Measurements from ENCODE around the gene RNF6.

The RNF6 gene

DNA sequence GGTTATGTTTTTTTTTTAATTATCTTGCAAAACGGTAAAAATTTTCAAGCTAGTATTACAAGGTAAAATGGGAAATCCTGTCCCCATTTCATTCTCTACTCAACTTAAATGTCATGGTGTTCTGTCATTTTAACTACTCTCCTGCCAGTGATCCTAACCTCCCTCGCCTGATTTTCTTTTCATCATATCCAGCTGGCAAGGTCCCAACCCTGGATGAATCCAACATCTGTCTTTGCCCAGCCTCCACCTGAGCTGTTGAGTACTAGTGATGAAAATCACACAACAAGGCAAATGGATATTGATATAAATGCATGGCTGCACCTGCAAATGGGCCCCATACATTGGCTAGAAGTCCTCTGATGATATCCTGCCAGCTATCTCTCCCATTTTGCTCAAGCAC, 24.9 kb upstream of the RNF6 start:
- H3K9me3 Mint-ChIP-seq = no peaks in the 10 kb centered on the region
- no peaks in the 10 kb centered on the region for H3K4me1 Mint-ChIP-seq (ENCODE audit: low read depth)
- no peak for DNase-seq
- no peak overlapping the region for H3K4me3 Mint-ChIP-seq
- H3K27me3 Mint-ChIP-seq = peaks cover 7% of the 10 kb centered on the region
- no peak overlapping the region for H3K27ac Mint-ChIP-seq
- H3K36me3 Mint-ChIP-seq (ENCODE audit: low read depth) = no peaks in the 10 kb centered on the region

DNA sequence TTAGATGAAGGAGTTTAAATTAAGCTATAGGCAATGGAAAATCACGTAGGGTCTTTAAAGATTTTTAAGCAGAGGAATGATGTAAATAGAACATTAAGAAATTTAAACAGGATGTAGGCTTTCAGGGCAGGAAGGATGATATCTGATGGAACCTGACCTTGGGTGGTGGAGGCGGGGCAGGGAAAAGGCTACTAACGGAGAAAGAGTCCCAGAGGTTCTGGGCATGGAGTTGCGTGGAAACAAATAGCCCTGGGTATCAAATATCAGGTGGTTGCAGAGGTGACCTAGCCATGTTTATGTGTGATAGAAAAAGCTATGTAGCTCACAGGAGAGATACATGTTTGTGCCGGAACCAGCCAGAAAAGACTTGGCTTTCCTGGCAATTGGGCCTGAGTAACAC, 24.0 kb upstream of the RNF6 start:
- H3K36me3 Mint-ChIP-seq (ENCODE audit: low read depth) = no peaks in the 10 kb centered on the region
- no peaks in the 10 kb centered on the region for H3K4me1 Mint-ChIP-seq (ENCODE audit: low read depth)
- no peak for DNase-seq
- H3K4me3 Mint-ChIP-seq = no peak overlapping the region
- no peaks in the 10 kb centered on the region for H3K9me3 Mint-ChIP-seq
- H3K27me3 Mint-ChIP-seq = peaks cover 9% of the 10 kb centered on the region
- H3K27ac Mint-ChIP-seq = no peak overlapping the region

DNA sequence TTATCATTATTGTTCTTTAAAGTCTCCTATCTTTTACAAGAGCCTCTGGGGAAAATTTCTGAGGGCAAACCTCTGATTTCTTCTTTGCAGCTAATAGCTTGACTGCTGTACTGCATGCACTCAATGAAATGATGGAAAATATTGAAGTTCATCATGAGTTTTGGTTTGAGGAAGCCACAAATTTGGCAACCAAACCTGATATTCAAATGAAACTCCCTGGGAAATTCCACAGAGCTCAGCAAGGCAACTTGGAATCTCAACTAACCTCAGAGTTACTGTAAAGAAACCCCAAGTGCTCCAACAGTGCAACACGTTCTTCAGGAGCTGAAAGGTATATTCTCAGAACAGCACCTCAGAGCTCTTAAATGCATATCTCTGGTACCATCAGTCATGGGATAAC, 14.2 kb upstream of the RNF6 start:
- Mint-ChIP-seq H3K36me3 (ENCODE audit: low read depth) (no peaks in the 10 kb centered on the region), H3K9me3 (no peaks in the 10 kb centered on the region), H3K27ac (no peak overlapping the region), H3K4me1 (ENCODE audit: low read depth) (peaks cover 11% of the 10 kb centered on the region), H3K27me3 (peaks cover 9% of the 10 kb centered on the region), H3K4me3 (no peak overlapping the region)
- no peak for DNase-seq

DNA sequence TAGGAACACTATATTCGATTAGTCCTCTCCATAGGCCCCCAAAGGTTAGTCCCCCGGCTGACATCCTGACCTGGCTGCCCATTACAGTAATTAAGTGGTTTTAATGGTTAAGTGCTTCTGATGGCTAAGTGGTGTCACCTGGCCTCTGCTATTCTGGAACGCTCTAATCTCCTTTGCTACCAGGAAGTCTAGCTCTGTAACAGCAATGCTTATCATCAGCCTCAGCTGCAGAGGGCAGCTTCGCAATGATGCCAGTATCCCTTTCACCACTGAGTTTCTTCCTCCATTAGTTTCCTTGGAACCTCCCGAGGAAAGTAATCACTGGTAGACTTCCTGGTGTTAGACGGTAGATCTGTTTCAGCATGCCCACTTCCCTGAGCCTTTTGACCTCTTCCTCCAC, 8.6 kb upstream of the RNF6 start:
- Mint-ChIP-seq H3K4me1 (ENCODE audit: low read depth) (no peaks in the 10 kb centered on the region), H3K27ac (no peak overlapping the region), H3K36me3 (ENCODE audit: low read depth) (no peaks in the 10 kb centered on the region), H3K27me3 (peaks cover 3% of the 10 kb centered on the region), H3K9me3 (no peaks in the 10 kb centered on the region), H3K4me3 (no peak overlapping the region)
- no peak for DNase-seq

DNA sequence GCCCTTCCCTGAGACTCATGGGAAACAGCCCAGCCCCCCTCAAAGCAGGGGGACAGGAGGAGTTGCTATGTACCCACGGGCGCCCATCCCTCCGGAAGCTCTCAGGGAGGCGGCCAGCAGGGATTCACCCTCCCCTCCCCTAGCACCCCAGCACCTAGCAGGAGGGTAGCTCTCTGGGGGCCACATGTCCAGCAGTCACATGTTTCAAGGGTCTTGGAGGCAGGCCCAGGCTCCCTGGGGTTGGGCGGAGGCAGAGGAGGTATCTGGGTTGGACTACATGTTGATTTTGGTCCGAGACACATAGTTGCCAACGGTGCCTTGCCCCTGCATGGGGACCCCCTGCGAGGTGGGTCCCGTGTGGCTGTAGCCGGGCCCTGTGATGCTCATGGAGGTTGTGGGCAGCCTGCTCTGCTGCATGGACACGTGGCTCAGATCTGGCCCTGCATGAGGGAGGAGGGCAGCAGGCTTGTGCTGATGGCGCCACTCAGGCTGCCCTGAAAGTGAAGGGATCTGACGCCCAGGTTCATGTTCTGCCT, 7.0 kb upstream of the RNF6 start:
- Mint-ChIP-seq H3K27me3 (no peaks in the 10 kb centered on the region), H3K36me3 (ENCODE audit: low read depth) (no peaks in the 10 kb centered on the region), H3K9me3 (no peaks in the 10 kb centered on the region), H3K4me1 (ENCODE audit: low read depth) (no peaks in the 10 kb centered on the region), H3K27ac (no peak overlapping the region), H3K4me3 (no peak overlapping the region)
- no peak for DNase-seq

DNA sequence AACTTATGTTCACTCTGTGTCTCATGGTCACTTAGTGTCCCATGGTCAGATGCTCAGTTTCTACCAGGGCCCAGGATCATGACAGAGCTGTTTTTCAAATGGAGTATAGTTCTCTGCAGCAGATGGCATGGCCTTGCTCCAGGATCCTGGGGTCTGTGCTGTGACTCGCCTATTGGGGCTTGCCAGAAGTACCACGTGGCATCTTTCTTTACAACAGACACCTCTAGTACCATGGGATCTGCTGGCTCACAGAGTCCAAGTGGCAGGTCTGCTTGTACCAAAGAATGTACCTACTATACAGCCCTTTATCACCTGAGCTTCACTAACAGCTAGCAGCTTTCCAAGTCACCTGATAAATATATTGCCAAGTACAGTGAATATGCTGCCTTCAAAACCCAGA, 6.0 kb upstream of the RNF6 start:
- no peaks in the 10 kb centered on the region for H3K27me3 Mint-ChIP-seq
- no peak for DNase-seq
- H3K4me1 Mint-ChIP-seq (ENCODE audit: low read depth) = peaks cover 4% of the 10 kb centered on the region
- no peaks in the 10 kb centered on the region for H3K36me3 Mint-ChIP-seq (ENCODE audit: low read depth)
- no peaks in the 10 kb centered on the region for H3K9me3 Mint-ChIP-seq
- H3K4me3 Mint-ChIP-seq = no peak overlapping the region
- no peak overlapping the region for H3K27ac Mint-ChIP-seq

DNA sequence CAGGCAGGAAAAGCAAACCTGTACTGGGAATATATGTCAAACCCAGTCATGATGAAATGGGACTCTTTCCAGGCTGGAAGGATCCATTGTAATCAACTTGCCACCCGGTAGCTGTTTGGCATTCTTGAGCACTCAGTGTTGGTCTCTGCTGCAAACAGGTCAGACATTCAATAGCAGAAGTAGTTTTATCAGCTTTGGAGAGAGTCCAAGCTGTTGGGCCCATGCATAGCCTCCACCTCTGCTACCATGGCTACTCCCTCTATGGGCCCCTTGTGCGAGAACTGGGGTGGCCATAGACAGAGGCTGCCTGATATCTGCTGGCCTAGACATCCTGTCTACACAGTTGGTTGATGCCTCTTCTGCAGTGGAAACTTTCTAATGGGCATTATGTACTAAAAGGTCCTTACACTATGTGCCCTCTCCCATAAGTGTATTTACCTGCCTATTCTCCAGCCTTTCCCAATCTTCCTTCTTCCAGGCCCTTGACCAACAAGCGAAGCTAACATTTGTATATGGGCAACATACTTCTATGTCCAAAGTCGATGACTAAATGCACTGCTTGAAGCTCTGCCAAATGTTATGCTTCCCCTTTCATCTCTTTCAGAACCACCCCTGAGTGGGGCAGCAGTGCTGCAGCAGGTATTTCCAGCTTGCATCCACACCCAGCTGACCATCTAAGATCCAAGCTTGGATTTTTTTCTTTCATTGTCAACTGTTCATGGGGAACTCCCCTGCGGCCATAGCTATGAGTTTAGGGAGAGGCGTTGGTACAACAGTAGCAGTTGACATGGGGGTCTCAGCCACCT, 5.3 kb upstream of the RNF6 start:
- H3K36me3 Mint-ChIP-seq (ENCODE audit: low read depth) = peaks cover 2% of the 10 kb centered on the region
- no peaks in the 10 kb centered on the region for H3K27me3 Mint-ChIP-seq
- H3K4me1 Mint-ChIP-seq (ENCODE audit: low read depth) = peaks cover 12% of the 10 kb centered on the region
- H3K27ac Mint-ChIP-seq = no peak overlapping the region
- no peak overlapping the region for H3K4me3 Mint-ChIP-seq
- H3K9me3 Mint-ChIP-seq = no peaks in the 10 kb centered on the region
- DNase-seq = no peak

DNA sequence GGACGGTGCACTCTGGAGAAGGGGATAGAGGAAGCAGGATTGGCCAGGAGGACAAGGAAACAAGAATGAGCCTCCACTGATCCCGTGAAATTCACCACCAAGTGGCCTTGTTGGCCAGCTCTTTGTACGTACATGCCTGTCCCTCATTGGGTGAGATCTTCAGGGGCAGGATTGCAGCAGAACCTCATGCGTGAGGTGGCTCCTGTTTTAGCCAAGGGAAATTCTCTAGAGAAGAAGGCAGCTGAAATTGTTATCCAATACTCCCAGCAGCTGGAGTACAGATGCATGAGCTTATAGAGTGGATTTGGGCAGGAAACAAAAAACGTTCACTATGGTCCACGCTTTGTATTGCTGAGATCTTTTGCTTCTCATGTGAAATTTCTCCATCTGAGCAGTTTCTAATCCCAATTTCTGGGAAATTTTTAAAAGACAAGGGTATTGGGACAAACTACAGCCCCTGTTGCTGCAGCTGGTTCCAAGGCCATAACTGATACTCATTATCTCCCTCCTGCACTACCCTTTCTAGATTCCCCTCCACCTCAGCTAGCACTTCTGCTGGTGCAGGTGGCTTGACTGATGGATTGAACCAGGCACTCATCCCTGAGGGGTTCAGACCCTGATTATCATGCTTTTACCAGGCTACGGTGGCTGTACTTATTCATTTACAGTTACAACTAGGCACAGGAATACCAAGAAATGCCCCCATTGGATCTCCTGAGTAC, 3.9 kb upstream of the RNF6 start:
- no peak overlapping the region for H3K27ac Mint-ChIP-seq
- H3K4me1 Mint-ChIP-seq (ENCODE audit: low read depth) = peaks cover 18% of the 10 kb centered on the region
- no peak overlapping the region for H3K4me3 Mint-ChIP-seq
- H3K36me3 Mint-ChIP-seq (ENCODE audit: low read depth) = peaks cover 13% of the 10 kb centered on the region
- no peaks in the 10 kb centered on the region for H3K9me3 Mint-ChIP-seq
- no peak for DNase-seq
- H3K27me3 Mint-ChIP-seq = no peaks in the 10 kb centered on the region

DNA sequence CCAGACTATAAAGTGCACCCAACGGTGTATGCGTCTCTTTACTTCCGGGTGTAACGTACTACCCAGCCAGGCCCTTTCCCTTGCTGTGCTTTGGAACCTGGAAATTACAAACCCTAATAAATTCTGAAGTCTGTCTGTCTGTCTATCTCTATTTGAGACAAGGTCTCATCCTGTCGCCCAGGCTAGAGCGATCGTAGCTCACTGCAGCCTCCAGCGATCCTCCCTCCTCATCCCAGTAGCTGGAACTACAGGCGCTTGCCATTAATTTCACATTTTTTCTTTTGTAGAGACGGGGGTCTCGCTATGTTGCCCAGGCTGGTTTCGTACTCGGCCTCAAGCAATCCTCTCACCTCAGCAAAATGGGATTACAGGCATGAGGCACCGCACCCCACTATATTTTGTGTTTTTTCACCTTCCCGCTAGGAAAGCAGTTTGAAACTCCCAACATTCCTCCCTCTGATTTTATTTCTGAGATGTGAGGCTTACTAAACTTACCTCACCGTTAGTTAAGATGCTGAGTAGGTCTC, 469 bp upstream of the RNF6 start:
- H3K4me3 Mint-ChIP-seq = peak overlapping the region; percentile 95
- peaks cover 44% of the 10 kb centered on the region for H3K36me3 Mint-ChIP-seq (ENCODE audit: low read depth)
- no peaks in the 10 kb centered on the region for H3K9me3 Mint-ChIP-seq
- no peaks in the 10 kb centered on the region for H3K27me3 Mint-ChIP-seq
- peak overlapping the region; percentile 99 for H3K27ac Mint-ChIP-seq
- peaks cover 40% of the 10 kb centered on the region for H3K4me1 Mint-ChIP-seq (ENCODE audit: low read depth)
- DNase-seq = no peak

DNA sequence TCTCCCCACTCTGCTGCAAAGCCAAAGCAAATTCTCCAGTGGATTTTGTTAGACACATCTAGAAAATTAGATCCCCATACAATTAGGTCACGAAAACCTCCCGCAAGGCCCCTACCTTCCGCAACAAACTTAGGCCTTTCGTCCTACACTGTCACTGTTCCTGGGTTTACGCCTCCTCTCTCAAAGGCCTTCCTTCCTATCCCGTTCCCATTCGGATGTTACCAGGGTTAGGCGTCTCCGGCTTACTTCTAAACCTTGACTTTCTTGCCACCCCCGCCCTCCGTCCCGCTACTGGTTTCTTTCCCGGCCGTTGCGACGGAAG, 754 bp downstream of the RNF6 start:
- Mint-ChIP-seq H3K4me1 (ENCODE audit: low read depth) (peaks cover 45% of the 10 kb centered on the region), H3K27me3 (no peaks in the 10 kb centered on the region), H3K27ac (peak overlapping the region; percentile 99), H3K4me3 (peak overlapping the region; percentile 95), H3K9me3 (no peaks in the 10 kb centered on the region), H3K36me3 (ENCODE audit: low read depth) (peaks cover 53% of the 10 kb centered on the region)
- DNase-seq = no peak

DNA sequence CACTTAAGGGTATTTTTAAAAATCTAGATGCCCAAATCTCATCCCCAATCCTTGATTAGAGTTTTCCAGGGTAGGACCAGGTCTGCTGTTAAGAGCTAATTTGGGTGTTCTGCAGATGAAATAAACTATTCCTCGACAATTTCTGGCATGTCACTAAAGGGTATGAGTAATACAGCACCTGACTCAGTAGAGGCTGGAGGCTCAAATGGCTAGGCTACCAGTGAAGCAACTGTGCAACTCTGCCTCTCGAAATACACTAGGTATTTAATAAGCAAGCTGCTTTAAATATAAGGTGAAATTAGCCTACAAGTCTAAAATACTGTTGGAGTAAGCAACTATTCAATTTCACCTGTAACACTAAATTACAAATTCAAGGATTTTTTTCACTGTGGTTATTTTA, 1.5 kb downstream of the RNF6 start:
- H3K4me1 Mint-ChIP-seq (ENCODE audit: low read depth) = peaks cover 45% of the 10 kb centered on the region
- no peaks in the 10 kb centered on the region for H3K9me3 Mint-ChIP-seq
- H3K36me3 Mint-ChIP-seq (ENCODE audit: low read depth) = peaks cover 59% of the 10 kb centered on the region
- DNase-seq = no peak
- H3K4me3 Mint-ChIP-seq = peak overlapping the region; percentile 95
- H3K27ac Mint-ChIP-seq = peak overlapping the region; percentile 81
- H3K27me3 Mint-ChIP-seq = no peaks in the 10 kb centered on the region

DNA sequence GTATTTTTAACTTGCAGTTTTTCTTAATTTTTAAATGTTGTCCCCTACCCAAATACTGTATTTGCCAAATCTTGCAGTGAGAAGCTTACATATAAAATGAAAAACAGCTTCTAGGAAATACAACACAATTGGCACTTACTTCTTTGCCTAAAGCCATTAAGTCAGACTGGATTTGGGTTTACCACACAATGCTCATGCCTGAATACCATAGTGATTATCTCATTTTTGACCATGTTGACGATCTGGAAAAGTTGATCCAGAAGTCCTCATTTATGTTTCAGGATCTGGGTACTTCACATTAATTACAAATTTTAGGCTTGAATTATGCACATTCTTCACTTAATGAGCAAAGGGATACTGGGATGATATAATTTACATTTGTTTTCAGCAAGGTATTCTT, 2.4 kb downstream of the RNF6 start:
- peak overlapping the region; percentile 95 for H3K4me3 Mint-ChIP-seq
- DNase-seq = no peak
- H3K4me1 Mint-ChIP-seq (ENCODE audit: low read depth) = peaks cover 49% of the 10 kb centered on the region
- H3K27me3 Mint-ChIP-seq = no peaks in the 10 kb centered on the region
- peaks cover 67% of the 10 kb centered on the region for H3K36me3 Mint-ChIP-seq (ENCODE audit: low read depth)
- H3K27ac Mint-ChIP-seq = peak overlapping the region; percentile 81
- no peaks in the 10 kb centered on the region for H3K9me3 Mint-ChIP-seq

DNA sequence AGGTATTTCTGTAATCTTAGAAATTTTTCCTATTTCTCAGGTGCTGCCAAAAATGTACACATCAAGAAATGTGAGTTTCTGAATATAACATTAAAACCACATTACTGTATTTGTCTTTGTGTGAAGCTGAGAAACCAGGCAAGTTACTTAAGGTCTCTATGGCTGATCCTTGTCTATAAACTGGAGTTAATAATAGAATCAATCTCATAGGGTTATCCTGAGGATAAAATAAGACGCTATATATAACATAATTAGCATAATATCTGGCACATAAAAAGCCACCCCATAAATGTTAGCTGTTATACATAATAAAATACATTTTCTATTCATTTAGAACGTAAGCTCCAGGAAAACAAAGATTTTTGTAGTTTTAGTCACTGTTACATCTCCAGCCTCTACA, 6.1 kb downstream of the RNF6 start:
- H3K36me3 Mint-ChIP-seq (ENCODE audit: low read depth) = peaks cover 82% of the 10 kb centered on the region
- H3K27ac Mint-ChIP-seq = no peak overlapping the region
- H3K4me1 Mint-ChIP-seq (ENCODE audit: low read depth) = peaks cover 48% of the 10 kb centered on the region

DNA sequence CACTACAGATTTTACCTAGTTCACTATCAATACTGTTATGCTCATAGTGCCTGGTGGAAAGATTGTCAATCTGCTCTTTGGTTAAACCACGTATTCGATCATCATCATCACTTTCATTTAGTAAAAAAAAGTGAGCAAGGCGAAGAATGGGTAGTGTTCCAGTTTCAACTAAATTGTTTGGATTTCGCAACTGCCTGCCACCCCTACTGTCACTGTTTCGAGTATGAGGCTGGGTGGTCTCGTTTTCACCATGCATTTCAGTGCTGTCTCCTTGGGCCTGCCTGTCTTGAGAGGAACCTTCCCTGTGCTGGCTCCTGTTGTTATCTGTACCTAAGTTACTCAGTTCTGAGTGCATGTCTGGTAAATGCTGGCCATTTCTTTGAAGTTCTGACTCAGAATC, 8.1 kb downstream of the RNF6 start:
- Mint-ChIP-seq H3K4me1 (ENCODE audit: low read depth) (peaks cover 30% of the 10 kb centered on the region), H3K9me3 (no peaks in the 10 kb centered on the region), H3K27me3 (no peaks in the 10 kb centered on the region), H3K36me3 (ENCODE audit: low read depth) (peaks cover 84% of the 10 kb centered on the region), H3K27ac (peak overlapping the region; percentile 2), H3K4me3 (no peak overlapping the region)
- no peak for DNase-seq

More for the DNA sequence above, 6.1 kb downstream of the RNF6 start:
- Mint-ChIP-seq H3K4me3 (no peak overlapping the region), H3K9me3 (no peaks in the 10 kb centered on the region), H3K27me3 (no peaks in the 10 kb centered on the region)
- no peak for DNase-seq

DNA sequence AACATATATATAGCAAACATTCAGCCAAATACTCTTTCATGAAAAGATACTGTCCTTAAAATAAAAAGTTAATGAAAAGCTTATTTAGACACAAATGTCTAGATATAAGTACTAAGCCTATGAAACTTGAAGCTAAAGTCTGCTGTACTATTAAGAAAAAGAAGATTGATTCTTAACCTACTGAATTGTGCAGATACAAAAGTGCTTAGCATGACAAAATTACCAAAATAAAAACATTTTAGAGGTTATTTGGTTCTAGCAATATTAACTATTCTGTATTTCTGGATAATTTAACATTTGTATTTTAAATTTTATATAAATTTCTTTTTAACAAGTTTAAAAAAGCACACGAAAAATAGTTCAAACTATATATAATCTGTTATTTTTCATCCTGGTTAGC, 8.8 kb downstream of the RNF6 start:
- Mint-ChIP-seq H3K36me3 (ENCODE audit: low read depth) (peaks cover 85% of the 10 kb centered on the region), H3K27ac (no peak overlapping the region)

More for the DNA sequence above, 8.8 kb downstream of the RNF6 start:
- no peak overlapping the region for H3K4me3 Mint-ChIP-seq
- H3K9me3 Mint-ChIP-seq = no peaks in the 10 kb centered on the region
- no peaks in the 10 kb centered on the region for H3K27me3 Mint-ChIP-seq
- H3K4me1 Mint-ChIP-seq (ENCODE audit: low read depth) = peaks cover 30% of the 10 kb centered on the region
- DNase-seq = no peak

Data from activated T-cell treated with anti-CD3 and anti-CD28 coated beads, Interleukin-2, amount 50 U/mL, for 24 hours (primary cell).